BJ (cell line): Measurements from ENCODE around the gene ELP4. TPM values are rescaled to one million over a fixed set of nuclear protein-coding genes. Genes with fewer than 3 reads are reported as not detected.

Experiments used
- CTCF ChIA-PET: fragments of 350-600 bp; formaldehyde crosslinking; extraction: SDS; loops from one replicate; lab custom pipeline; 2021; ENCODE audit warnings: antibody characterized with exemption, inconsistent platforms; lab: Yijun Ruan, JAX
- POLR2A ChIA-PET: fragments of 300-600 bp; sonication (Branson Sonifier 250); formaldehyde crosslinking; extraction: SDS; loops from one replicate; lab custom pipeline; 2021; ENCODE audit warnings: antibody characterized with exemption; lab: Charles Lee
- DNase-seq: peaks from one replicate; pipeline ENCODE4 v3.0.0-alpha.2; 2011; ENCODE audit warnings: low read depth
- H3K27me3 ChIP-seq: 2 replicates; pipeline ENCODE4 v1.6.0; 2011; ENCODE audit warnings: low read length; ENCODE audit not compliant: control insufficient read depth, insufficient read depth
- H3K36me3 ChIP-seq: 2 replicates; pipeline ENCODE4 v1.5.1; 2011; ENCODE audit warnings: low read length; ENCODE audit not compliant: control insufficient read depth, insufficient read depth
- H3K4me3 ChIP-seq: 2 replicates; pipeline ENCODE4 v1.5.1; 2011; ENCODE audit warnings: low read depth, mild to moderate bottlenecking, control low read depth, low read length
- CTCF ChIP-seq: IDR thresholded peaks from 2 replicates; pipeline ENCODE4 v1.5.1; 2011; ENCODE audit warnings: low read depth, mild to moderate bottlenecking, control low read depth, inconsistent platforms, low read length, moderate library complexity; ENCODE audit not compliant: insufficient read depth
- polyA plus RNA-seq: library from polyadenylated mRNA; depleted of rRNA; stranded (reverse); fragments of >200 nt; gene quantifications from 2 replicates; pipeline ENCODE4 v1.2.3, GENCODE V29; 2011

Gene ELP4
- polyA plus RNA-seq, 1 experiment, result 11.8 TPM

GRCh38 chr11:31818425-31818755 lies 308.8 kb downstream of the ELP4 start:
- Histone ChIP-seq H3K4me3 (no peak overlapping the region), H3K36me3 (no peaks in the 10 kb centered on the region), H3K27me3 (peaks cover 78% of the 10 kb centered on the region)
- CTCF ChIA-PET, result interaction anchor here (0.8 kb wide), 1 partner anchor 32 kb away, joined by 3 read pairs; no protein-coding TSS in a partner anchor
- no peak for DNase-seq
- POLR2A ChIA-PET, result no interaction called here
- no peak for TF ChIP-seq CTCF

DNA sequence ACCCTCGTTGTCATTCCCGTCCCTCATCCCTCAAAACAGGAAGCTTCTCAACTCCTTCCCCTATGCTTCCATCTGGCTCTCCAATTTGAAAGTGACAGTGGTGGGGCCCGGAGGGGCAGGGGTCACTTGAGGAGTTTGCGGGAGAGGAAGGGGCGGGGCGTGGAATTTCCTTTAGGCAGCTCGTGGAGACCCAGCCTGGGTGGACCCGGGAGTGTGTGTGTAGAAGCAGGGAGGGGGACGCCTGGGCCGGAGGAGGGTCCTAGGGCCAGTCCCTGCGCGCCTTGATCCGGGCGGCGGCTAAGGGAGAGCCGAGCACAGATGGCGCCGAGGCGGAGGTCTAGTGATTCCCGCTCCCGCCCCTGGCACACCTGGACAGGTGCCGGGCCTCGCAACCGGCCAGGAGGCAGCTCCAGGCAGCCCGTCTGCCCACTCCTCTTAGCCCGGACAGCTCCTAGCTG lies 309.3 kb downstream of the ELP4 start:
- no peak overlapping the region for H3K4me3 ChIP-seq
- H3K36me3 ChIP-seq, result no peaks in the 10 kb centered on the region
- peaks cover 80% of the 10 kb centered on the region for H3K27me3 ChIP-seq
- ChIA-PET CTCF (interaction anchor here (0.8 kb wide), 1 partner anchor 32 kb away, joined by 3 read pairs; no protein-coding TSS in a partner anchor), POLR2A (no interaction called here)
- DNase-seq, result no peak
- TF ChIP-seq CTCF, result no peak

DNA sequence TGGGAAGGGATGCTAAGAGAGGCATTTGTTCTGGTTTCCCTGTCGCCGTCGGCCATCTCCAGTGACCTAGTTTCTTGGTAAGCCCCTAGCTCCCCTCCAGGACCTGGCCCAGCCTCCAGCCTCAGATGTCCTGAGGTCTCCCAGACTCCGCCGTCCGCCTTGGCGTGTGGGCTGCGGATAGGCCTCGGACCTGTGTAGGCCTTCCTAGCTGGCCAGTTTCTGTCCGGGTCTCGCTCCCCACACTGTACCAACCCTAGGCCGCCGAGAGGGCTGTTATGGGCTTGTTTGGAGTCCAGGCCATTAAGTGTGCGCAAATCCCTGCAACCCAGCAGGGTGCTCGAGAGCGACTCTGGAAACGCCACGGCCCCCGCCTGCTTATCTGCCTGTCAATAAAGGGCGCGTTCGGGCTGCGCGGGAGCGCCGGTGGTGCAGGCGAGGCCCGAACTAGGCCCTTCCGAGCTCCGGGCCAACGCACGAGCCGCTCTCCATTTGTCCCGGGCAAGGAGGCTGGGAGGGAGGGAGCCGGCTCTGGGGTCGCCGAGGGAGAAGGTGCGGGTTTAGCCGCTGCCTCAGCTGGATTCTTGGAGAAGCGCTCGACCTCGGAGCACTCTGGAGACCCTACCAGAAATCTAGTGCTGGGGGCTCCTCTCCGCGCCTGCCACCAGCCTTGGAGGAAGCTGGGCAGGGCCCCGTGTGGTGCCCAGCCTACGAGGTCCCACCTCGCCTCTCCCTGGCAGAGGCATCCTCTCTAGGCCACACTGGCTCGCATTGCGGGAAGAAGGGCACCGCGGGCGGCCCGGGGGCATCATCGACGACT lies 310.3 kb downstream of the ELP4 start:
- Histone ChIP-seq H3K36me3 (no peaks in the 10 kb centered on the region), H3K27me3 (peaks cover 80% of the 10 kb centered on the region), H3K4me3 (no peak overlapping the region)
- CTCF ChIA-PET, result no interaction called here
- TF ChIP-seq CTCF, result no peak
- no peak for DNase-seq
- POLR2A ChIA-PET, result no interaction called here

DNA sequence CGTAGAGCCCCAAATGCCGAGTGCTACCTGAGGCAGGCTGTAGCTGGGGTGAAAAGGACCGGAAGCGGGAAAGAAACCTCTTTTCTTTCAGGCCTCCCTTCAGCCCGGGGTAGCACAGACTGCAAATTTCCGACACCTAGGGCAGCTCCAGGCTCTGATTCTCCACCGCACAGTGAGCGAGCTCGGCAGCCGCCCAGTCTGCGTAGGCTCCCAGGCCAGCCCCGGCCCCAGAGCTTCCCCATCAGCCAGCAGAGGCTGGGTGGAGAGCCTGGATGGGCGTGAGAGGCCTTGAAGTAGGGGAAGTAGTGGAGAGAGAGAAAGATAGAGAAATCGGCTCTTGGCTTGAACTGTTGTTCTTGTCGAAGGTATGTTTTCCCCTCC lies 310.9 kb downstream of the ELP4 start:
- Histone ChIP-seq H3K36me3 (no peaks in the 10 kb centered on the region), H3K4me3 (no peak overlapping the region), H3K27me3 (peaks cover 79% of the 10 kb centered on the region)
- no peak for DNase-seq
- TF ChIP-seq CTCF, result no peak
- ChIA-PET CTCF (interaction anchor here (1.6 kb wide), 1 partner anchor 9 kb away, joined by 5 read pairs; the partner anchor contains the start of gene PAX6), POLR2A (no interaction called here)

- ChIA-PET POLR2A (no interaction called here), CTCF (interaction anchor here (1.6 kb wide), 1 partner anchor 10 kb away, joined by 5 read pairs; the partner anchor contains the start of gene PAX6)
- no peak for TF ChIP-seq CTCF
- Histone ChIP-seq H3K36me3 (no peaks in the 10 kb centered on the region), H3K27me3 (peaks cover 76% of the 10 kb centered on the region), H3K4me3 (no peak overlapping the region)
- DNase-seq, result no peak
Measured at GRCh38 chr11:31821235-31821764, 311.7 kb downstream of the ELP4 start.
